ENCODE results near the gene PPT1. TPM values are rescaled to one million over a fixed set of nuclear protein-coding genes. Genes with fewer than 3 reads are reported as not detected.

The PPT1 gene
- total RNA-seq, 4 donors from 2014 or later: 53.0 to 90.6 (median 65.7) TPM

DNA sequence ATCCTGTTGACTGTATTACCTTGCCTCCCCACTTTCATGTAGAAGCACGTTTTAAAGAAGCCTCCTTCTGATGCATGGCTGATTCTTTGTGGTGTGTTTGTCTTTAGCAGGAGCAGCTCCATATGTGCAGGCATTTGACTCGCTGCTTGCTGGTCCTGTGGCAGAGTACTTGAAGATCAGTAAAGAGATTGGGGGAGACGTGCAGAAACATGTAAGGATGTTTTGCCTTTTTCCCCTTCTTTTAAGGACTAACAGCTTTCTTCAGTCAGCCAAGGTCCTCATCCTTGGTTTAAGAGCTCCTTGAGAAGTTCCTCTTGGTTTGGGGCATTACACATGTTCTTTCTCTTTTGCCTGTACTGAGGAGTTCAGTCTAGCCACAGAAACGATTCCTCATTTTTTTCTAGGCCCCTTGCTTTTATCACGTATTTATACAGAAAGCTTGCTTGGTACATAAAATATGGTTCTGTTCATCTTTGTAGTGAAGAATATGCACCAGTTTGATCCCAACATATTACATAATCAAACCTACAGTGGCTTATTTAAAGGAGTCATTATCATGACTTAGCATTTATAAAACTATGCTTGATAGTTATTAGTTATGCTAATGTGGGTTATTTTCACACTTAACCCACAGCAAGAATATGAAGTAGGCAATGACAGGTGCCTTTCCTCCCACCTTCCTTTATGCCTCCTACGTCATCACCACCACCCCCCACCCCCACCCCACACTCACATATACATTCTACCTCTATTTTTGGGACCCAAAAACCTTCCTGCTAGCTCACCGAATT is 36.9 kb downstream of the PPT1 start:
- Histone ChIP-seq H3K27me3 (no peaks in the 10 kb centered on the region), H3K4me3 (no peak overlapping the region), H3K36me3 (peaks cover 12 to 63% of the 10 kb centered on the region in 2 donors), H3K4me1 (peaks cover 20 to 69% (median 46%) of the 10 kb centered on the region in 3 donors), H3K27ac (peak overlapping the region; percentile 32 to 65 (median 48)), H3K9me3 (no peaks in the 10 kb centered on the region)
- WGBS, 2 donors (ENCODE audit: low coverage in 1 of 2): 46 to 49% methylated on average over 6 to 7 of the region's 7 CpGs
- TF ChIP-seq EP300 (IDR thresholded peaks at IDR 0.05): no peak
- no peak for TF ChIP-seq POLR2A (IDR thresholded peaks at IDR 0.05)
- TF ChIP-seq, protein P1, sequence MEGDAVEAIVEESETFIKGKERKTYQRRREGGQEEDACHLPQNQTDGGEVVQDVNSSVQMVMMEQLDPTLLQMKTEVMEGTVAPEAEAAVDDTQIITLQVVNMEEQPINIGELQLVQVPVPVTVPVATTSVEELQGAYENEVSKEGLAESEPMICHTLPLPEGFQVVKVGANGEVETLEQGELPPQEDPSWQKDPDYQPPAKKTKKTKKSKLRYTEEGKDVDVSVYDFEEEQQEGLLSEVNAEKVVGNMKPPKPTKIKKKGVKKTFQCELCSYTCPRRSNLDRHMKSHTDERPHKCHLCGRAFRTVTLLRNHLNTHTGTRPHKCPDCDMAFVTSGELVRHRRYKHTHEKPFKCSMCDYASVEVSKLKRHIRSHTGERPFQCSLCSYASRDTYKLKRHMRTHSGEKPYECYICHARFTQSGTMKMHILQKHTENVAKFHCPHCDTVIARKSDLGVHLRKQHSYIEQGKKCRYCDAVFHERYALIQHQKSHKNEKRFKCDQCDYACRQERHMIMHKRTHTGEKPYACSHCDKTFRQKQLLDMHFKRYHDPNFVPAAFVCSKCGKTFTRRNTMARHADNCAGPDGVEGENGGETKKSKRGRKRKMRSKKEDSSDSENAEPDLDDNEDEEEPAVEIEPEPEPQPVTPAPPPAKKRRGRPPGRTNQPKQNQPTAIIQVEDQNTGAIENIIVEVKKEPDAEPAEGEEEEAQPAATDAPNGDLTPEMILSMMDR (IDR thresholded peaks at IDR 0.05): no peak
- no peak for TF ChIP-seq POLR2AphosphoS5 (IDR thresholded peaks at IDR 0.05)
- no peak for ATAC-seq

DNA sequence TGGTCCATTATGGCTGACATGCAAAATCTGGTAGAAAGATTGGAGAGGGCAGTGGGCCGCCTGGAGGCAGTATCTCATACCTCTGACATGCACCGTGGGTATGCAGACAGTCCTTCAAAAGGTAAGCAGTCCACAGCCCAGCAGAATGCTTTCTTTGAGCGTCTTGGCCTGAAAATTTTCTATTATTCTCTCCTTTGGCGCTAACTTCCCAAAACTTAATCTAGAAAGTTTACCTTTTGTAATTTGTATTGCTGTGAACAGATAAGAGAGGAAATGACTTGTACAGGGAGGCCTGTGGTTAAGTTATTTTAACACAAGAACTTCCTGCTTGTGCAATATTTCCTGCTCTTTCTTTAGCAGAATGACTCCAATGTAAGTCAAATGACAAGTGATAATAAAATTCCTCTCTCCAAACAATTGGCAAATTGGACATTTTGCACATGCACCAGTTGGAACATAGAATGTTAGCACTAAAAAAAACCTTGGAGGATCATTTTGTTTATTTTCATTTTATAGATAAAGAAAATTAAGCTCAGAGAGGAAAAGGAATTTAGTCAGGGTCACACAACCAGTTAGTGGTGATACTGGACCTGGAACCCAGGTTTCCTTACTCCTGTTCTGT is 37.6 kb downstream of the PPT1 start:
- WGBS, 2 donors (ENCODE audit: low coverage in 1 of 2): 46 to 48% methylated on average over 4 of the region's 4 CpGs
- peaks cover 24 to 76% (median 46%) of the 10 kb centered on the region in 3 donors for H3K4me1 ChIP-seq
- peaks cover 5 to 56% of the 10 kb centered on the region in 2 donors for H3K36me3 ChIP-seq
- H3K27me3 ChIP-seq: no peaks in the 10 kb centered on the region
- no peak for ATAC-seq
- TF ChIP-seq POLR2A (IDR thresholded peaks at IDR 0.05) (no peak), POLR2AphosphoS5 (IDR thresholded peaks at IDR 0.05) (no peak), EP300 (IDR thresholded peaks at IDR 0.05) (no peak)
- TF ChIP-seq, protein P1 (IDR thresholded peaks at IDR 0.05): no peak
- H3K9me3 ChIP-seq: no peaks in the 10 kb centered on the region
- H3K4me3 ChIP-seq: no peak overlapping the region
- peak overlapping the region in 3 of 4 donors; percentile 44 to 65 (median 54) for H3K27ac ChIP-seq

DNA sequence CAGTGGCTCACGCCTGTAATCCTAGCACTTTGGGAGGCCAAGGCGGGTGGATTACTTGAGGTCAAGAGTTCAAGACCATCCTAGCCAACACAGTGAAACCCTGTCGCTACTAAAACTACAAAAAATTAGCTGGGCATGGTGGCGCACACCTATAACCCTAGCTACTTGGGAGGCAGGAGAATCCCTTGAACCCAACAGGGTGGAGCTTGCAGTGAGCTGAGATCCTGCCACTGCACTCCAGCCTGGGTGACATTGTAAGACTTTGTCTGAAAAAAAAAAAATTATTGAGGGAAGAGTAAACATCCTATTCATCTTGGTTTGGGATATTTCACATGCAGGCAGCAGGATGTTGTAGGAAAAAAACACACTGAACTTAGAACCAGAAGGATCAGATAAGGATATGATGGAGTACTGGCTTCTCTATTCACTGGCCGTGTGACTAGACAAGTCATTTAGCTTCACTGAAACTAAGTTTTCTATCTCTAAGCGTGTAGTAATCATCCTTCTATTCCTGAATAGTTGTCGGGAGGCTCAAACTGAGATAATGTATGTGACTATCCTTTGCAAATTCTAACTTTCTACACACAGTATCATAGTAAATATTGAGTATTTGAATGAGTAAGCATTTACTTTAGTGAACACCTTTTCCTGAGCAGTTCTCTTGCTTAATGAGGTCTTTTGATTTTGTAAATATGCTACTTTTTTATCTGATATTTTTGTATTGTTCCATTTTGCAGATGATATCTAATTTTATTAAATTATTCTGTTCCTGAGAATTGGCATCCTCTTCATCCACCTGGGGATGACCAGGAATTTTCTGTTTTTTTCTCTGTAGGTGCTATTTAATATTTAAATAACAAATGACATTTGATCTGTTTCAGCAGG is 38.4 kb downstream of the PPT1 start:
- ATAC-seq: no peak
- WGBS, 2 donors (ENCODE audit: low coverage in 1 of 2): 75 to 79% methylated on average over 5 to 6 of the region's 7 CpGs
- Histone ChIP-seq H3K27me3 (no peaks in the 10 kb centered on the region), H3K4me1 (peaks cover 24 to 84% (median 49%) of the 10 kb centered on the region in 3 donors), H3K36me3 (peaks cover 0 to 48% of the 10 kb centered on the region in 2 donors), H3K9me3 (no peaks in the 10 kb centered on the region), H3K4me3 (no peak overlapping the region), H3K27ac (peak overlapping the region in 3 of 4 donors; percentile 44 to 65 (median 54))
- TF ChIP-seq POLR2AphosphoS5 (IDR thresholded peaks at IDR 0.05): no peak
- TF ChIP-seq, protein P1 (IDR thresholded peaks at IDR 0.05): no peak
- no peak for TF ChIP-seq EP300 (IDR thresholded peaks at IDR 0.05)
- TF ChIP-seq POLR2A (IDR thresholded peaks at IDR 0.05): no peak

DNA sequence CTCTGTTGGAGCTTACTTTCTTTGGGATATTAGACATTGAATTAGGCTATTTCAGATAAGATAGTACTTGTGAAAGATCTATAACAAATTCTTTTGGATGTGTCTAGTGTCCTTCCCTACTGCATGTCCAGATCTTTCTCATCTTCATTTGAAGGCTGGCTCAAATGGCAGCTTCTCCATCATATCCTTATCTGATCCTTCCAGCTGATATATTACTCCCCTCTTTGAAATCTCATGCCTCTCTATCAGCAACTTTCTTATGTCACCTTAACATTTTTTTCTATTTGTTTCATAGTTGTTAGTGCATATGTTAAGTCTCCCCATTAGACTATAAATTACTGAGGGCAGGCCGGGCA is 39.0 kb downstream of the PPT1 start:
- TF ChIP-seq, protein P1 (IDR thresholded peaks at IDR 0.05): no peak
- TF ChIP-seq POLR2AphosphoS5 (IDR thresholded peaks at IDR 0.05) (no peak), EP300 (IDR thresholded peaks at IDR 0.05) (no peak), POLR2A (IDR thresholded peaks at IDR 0.05) (no peak)
- peaks cover 24 to 90% (median 54%) of the 10 kb centered on the region in 3 donors for H3K4me1 ChIP-seq
- ATAC-seq: no peak
- peak overlapping the region in 2 of 4 donors; percentile 5 to 44 for H3K27ac ChIP-seq
- H3K9me3 ChIP-seq: no peaks in the 10 kb centered on the region
- WGBS, 2 donors (ENCODE audit: low coverage in 1 of 2): no CpG with 5 or more reads among the region's 1 CpG
- H3K27me3 ChIP-seq: no peaks in the 10 kb centered on the region
- peaks cover 0 to 42% of the 10 kb centered on the region in 2 donors for H3K36me3 ChIP-seq
- H3K4me3 ChIP-seq: no peak overlapping the region

Data from gastroesophageal sphincter (tissue), 4 donors.